Measurements from ENCODE around the gene GDPD2.

DNA sequence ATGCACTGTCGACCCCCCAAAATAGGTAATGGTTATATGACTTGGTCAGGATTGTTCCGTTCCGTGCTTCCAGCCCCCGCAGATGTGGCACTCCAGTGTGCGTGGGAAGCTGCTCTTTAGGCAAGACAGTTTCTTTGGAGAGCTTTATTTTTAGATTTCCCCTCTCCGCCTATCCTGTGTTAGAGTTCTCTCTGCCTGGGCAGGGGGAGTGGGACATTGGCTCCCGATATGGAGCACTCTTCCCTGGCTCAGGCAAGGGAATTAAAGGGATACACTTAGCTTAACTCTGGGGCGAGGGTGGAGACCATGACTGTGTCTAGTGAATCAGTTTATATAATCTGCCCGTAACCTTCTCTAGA is 57.5 kb downstream of the GDPD2 start:
- TF ChIP-seq, protein P1, sequence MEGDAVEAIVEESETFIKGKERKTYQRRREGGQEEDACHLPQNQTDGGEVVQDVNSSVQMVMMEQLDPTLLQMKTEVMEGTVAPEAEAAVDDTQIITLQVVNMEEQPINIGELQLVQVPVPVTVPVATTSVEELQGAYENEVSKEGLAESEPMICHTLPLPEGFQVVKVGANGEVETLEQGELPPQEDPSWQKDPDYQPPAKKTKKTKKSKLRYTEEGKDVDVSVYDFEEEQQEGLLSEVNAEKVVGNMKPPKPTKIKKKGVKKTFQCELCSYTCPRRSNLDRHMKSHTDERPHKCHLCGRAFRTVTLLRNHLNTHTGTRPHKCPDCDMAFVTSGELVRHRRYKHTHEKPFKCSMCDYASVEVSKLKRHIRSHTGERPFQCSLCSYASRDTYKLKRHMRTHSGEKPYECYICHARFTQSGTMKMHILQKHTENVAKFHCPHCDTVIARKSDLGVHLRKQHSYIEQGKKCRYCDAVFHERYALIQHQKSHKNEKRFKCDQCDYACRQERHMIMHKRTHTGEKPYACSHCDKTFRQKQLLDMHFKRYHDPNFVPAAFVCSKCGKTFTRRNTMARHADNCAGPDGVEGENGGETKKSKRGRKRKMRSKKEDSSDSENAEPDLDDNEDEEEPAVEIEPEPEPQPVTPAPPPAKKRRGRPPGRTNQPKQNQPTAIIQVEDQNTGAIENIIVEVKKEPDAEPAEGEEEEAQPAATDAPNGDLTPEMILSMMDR (conservative IDR thresholded peaks at IDR 0.05; ENCODE audit: low read depth, low read length) = no peak
- no peak for TF ChIP-seq EZH2 (IDR thresholded peaks at IDR 0.05; ENCODE audit: borderline replicate concordance, low read depth, low read length, poor library complexity, severe bottlenecking)
